ENCODE measurements around the gene CYFIP1. TPM values are rescaled to one million over a fixed set of nuclear protein-coding genes. Genes with fewer than 3 reads are reported as not detected.

CYFIP1 gene
- total RNA-seq, 2 donors from 2014 or later = 21.1 to 32.7 TPM

DNA sequence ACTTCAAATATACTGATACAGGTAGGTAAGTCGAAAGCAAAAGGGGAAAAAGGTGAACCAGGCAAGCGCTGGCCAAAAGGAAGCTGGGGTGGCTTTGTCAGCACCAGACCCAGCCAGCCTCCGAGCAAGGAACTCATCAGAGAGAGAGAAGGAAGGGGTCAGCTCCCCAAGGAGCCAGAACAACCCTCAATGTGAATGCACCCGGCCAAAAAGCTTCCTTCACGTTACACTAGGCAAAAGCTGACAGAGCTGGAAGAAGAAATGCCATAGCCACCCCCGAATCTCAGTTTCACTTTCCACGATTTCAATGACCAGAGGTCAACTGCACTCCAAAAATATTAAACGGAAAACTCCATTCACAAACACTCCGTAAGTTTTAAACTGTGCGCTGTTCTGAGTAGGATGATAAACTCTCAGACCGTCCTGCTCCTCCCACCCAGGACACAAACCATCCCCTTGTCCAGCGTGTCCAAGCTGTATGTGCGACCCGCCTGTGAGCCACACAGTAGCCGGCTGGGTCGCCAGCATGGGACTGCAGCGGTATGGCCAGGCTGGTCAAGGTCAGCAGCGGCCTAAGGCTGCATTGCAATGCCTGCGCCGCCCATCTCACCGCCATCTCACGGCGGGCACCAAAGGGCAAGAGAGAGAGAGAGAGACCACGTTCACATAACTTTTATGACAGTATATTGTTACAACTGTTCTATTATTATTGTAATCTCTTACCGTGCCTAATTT, 29.7 kb downstream of the CYFIP1 start:
- Histone ChIP-seq H3K9me3 (no peaks in the 10 kb centered on the region), H3K27me3 (no peaks in the 10 kb centered on the region), H3K4me3 (no peak overlapping the region), H3K36me3 (no peaks in the 10 kb centered on the region), H3K4me1 (peaks cover 0 to 73% of the 10 kb centered on the region in 2 donors), H3K27ac (peak overlapping the region; percentile 35 to 50)
- TF ChIP-seq, protein P1, sequence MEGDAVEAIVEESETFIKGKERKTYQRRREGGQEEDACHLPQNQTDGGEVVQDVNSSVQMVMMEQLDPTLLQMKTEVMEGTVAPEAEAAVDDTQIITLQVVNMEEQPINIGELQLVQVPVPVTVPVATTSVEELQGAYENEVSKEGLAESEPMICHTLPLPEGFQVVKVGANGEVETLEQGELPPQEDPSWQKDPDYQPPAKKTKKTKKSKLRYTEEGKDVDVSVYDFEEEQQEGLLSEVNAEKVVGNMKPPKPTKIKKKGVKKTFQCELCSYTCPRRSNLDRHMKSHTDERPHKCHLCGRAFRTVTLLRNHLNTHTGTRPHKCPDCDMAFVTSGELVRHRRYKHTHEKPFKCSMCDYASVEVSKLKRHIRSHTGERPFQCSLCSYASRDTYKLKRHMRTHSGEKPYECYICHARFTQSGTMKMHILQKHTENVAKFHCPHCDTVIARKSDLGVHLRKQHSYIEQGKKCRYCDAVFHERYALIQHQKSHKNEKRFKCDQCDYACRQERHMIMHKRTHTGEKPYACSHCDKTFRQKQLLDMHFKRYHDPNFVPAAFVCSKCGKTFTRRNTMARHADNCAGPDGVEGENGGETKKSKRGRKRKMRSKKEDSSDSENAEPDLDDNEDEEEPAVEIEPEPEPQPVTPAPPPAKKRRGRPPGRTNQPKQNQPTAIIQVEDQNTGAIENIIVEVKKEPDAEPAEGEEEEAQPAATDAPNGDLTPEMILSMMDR (IDR thresholded peaks at IDR 0.05) = no peak
- no peak for DNase-seq (ENCODE audit: low spot score)

DNA sequence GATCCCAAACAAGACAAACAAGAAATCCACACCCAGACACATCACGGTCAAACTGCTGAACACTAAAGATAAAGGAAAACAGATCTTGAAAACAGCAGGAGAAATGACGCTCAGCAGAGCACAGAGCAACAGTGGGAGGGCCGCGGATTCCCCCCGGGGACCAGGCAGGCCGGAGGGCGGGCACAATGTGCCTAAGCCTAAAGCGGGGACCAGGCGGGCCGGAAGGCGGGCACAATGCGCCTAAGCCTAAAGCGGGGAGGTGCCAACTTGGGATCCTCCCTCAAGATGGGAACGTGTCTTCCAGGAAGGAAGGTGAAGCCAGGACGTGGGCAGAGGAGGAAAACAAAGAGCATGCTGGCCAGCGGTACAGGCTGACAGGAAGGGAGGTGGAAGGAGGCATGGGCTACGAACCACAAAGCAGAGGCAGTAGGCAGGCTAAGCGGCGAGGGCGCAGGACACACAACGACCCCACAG, 31.1 kb downstream of the CYFIP1 start:
- H3K27ac ChIP-seq = peak overlapping the region; percentile 35 to 50
- DNase-seq (ENCODE audit: low spot score) = peak; percentile 73
- TF ChIP-seq, protein P1 (IDR thresholded peaks at IDR 0.05) = no peak
- peaks cover 0 to 69% of the 10 kb centered on the region in 2 donors for H3K4me1 ChIP-seq
- H3K27me3 ChIP-seq = no peaks in the 10 kb centered on the region
- H3K36me3 ChIP-seq = peaks cover 11% of the 10 kb centered on the region
- H3K9me3 ChIP-seq = no peaks in the 10 kb centered on the region
- H3K4me3 ChIP-seq = no peak overlapping the region

DNA sequence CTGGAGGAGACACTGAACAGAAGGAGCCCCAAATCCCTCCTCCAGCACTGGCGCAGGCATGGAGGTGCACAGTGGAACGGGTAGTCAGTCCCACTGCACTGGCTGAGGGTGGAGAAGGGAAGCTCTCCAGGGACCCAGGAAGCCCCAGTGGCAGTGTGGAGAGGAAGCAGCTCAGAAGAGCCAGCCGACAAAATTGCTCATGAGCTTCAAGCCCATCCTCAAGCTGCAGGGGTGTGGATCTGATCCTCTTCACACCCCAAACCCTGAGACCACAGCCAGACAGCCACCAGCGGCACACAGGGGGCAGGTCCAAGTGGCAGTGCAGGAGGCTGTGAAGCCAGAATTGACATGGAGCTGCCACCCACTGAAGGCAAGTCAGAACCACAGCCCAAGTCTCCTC, 32.1 kb downstream of the CYFIP1 start:
- Histone ChIP-seq H3K36me3 (peaks cover 19% of the 10 kb centered on the region), H3K9me3 (no peaks in the 10 kb centered on the region), H3K27me3 (no peaks in the 10 kb centered on the region), H3K4me3 (no peak overlapping the region), H3K27ac (peak overlapping the region; percentile 28 to 50), H3K4me1 (peaks cover 0 to 60% of the 10 kb centered on the region in 2 donors)
- TF ChIP-seq, protein P1 (IDR thresholded peaks at IDR 0.05) = no peak
- DNase-seq (ENCODE audit: low spot score) = no peak

DNA sequence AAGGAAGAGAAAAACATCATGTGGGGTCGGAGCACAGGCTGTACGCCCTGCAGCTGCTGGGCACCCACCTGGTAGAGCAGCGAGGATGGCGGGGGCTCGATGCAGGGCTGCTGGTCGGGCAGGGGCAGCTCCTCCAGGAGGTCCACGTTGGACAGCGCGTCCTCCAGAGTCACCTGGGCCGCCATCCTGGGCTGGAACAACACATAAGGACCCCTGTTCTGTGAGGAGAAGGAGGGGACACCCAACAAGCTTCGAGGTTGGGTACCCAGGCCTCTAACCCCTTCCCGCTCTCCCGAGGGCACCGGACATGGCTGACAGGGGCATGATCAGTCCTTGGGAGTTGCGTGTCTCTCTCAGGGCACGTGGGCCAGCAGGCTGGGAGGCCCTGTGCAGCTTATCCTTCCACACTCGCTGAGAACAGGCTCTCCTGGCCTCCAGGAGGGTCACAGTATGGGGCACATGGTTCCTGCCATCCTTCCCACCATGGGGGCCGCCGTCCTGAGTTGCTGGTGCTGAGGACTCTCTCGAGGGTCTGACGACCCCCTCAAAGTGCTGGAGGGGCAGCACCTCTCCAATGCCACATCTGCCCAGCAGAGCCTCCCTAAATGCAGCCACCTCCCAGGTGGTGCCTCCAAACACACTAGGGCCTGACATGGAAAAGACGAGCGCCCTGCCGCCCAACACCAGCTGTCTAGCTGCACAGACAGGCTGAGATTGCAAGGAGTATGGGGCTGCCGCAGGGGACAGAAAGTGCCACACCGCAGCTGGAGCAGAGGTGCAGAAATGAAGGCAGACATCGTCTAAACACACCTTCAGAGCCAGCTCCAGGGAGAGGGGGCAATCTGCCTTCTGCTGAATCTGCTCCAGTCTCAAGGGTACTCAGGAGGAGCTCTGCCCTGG, 32.8 kb downstream of the CYFIP1 start:
- H3K36me3 ChIP-seq = peaks cover 26% of the 10 kb centered on the region
- H3K9me3 ChIP-seq = no peaks in the 10 kb centered on the region
- peaks cover 0 to 55% of the 10 kb centered on the region in 2 donors for H3K4me1 ChIP-seq
- DNase-seq (ENCODE audit: low spot score) = no peak
- TF ChIP-seq, protein P1 (IDR thresholded peaks at IDR 0.05) = no peak
- H3K27me3 ChIP-seq = no peaks in the 10 kb centered on the region
- no peak overlapping the region for H3K4me3 ChIP-seq
- peak overlapping the region in 1 of 2 donors; percentile 50 for H3K27ac ChIP-seq

DNA sequence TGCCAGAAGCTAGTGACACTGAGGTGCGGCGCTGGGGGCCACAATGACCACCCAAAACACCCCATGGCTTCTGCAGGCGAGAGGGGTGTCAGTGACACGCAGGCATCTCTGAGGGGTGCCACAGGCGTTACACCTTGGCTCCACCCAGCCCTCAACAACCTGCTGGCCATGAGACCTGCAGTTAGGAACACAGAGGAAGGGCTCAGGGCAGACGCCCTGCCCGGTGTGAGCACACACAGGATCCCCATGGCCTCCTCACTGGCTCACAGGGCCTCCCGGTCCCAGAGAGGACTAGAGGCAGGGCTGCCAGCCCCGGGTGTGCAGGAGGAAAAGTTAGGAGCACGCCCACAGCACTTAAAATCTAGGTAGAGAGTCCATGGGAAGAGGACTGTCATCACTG, 35.1 kb downstream of the CYFIP1 start:
- H3K36me3 ChIP-seq = peaks cover 37% of the 10 kb centered on the region
- DNase-seq (ENCODE audit: low spot score) = no peak
- no peak overlapping the region for H3K27ac ChIP-seq
- no peaks in the 10 kb centered on the region for H3K27me3 ChIP-seq
- H3K4me1 ChIP-seq = peaks cover 0 to 32% of the 10 kb centered on the region in 2 donors
- H3K4me3 ChIP-seq = no peak overlapping the region
- TF ChIP-seq, protein P1 (IDR thresholded peaks at IDR 0.05) = no peak
- H3K9me3 ChIP-seq = no peaks in the 10 kb centered on the region

Data from right atrium auricular region (tissue), 2 donors.